B cell (primary cell): ENCODE data around the gene FIG4. TPM values are rescaled to one million over a fixed set of nuclear protein-coding genes. Genes with fewer than 3 reads are reported as not detected.

Source experiments
- ATAC-seq: fragments of 200-7000 bp; cut with Tn5 transposase; one replicate; pipeline ENCODE4 v1.10.0; 2021; ENCODE audit warnings: low read depth, mild to moderate bottlenecking, moderate number of reproducible peaks, moderate library complexity
- CTCF ChIA-PET: fragments of 350-600 bp; sonication (Branson Sonifier 250); formaldehyde crosslinking; loops from one replicate; lab custom pipeline; 2021; ENCODE audit warnings: antibody characterized with exemption, inconsistent platforms; lab: Charles Lee
- POLR2A ChIA-PET: fragments of 350-600 bp; sonication (Branson Sonifier 250); formaldehyde crosslinking; loops from one replicate; lab custom pipeline; 2021; ENCODE audit warnings: antibody characterized with exemption; lab: Charles Lee
- DNase-seq: peaks from one replicate; pipeline ENCODE4 v3.0.0; 2013
- H2AFZ ChIP-seq: 2 replicates; pipeline ENCODE4 v1.6.1; 2012; ENCODE audit warnings: mild to moderate bottlenecking, low read depth, low read length; ENCODE audit not compliant: insufficient read depth, poor library complexity, severe bottlenecking
- H3K27ac ChIP-seq, 2 donors: 1 replicate in 1 of 2; 2 replicates in 1 of 2; pipeline ENCODE4 v1.5.1; 2012 to 2013; ENCODE audit warnings: low read length in 2 of 2, mild to moderate bottlenecking in 2 of 2, moderate library complexity in 1 of 2
- H3K27me3 ChIP-seq, 4 experiments: fragments of 200-600 bp in 1 of 4; sonication (generic) in 1 of 4; replicated peaks in 1 of 4; 1 replicate in 2 of 4; 2 replicates in 2 of 4; pipeline versions ENCODE4 v1.6.1 to v1.7.0; 2013 to 2016; ENCODE audit warnings: low read length in 3 of 4, mild to moderate bottlenecking in 2 of 4, mixed read lengths in 1 of 4, moderate library complexity in 1 of 4; ENCODE audit not compliant: insufficient read depth in 4 of 4, control insufficient read depth in 3 of 4; ENCODE audit errors: control extremely low read depth in 1 of 4
- H3K36me3 ChIP-seq, 2 experiments: replicated peaks in 1 of 2; 1 replicate in 1 of 2; 2 replicates in 1 of 2; pipeline versions ENCODE4 v1.6.1 to v1.7.1; 2013; ENCODE audit warnings: low read length in 1 of 2; ENCODE audit not compliant: insufficient read depth in 2 of 2, control insufficient read depth in 1 of 2; ENCODE audit errors: control extremely low read depth in 1 of 2, extremely low read depth in 1 of 2
- H3K4me1 ChIP-seq, 2 donors: fragments of 200-600 bp in 1 of 2; sonication (generic) in 1 of 2; 1 replicate in 1 of 2; 2 replicates in 1 of 2; pipeline versions ENCODE4 v1.5.1 to v1.6.1; 2013 to 2017; ENCODE audit warnings: low read length in 2 of 2; ENCODE audit not compliant: control insufficient read depth in 2 of 2, insufficient read depth in 2 of 2
- H3K4me2 ChIP-seq: replicated peaks from 2 replicates; pipeline ENCODE3; 2012; ENCODE audit warnings: mild to moderate bottlenecking, low read depth, low read length; ENCODE audit not compliant: poor library complexity, severe bottlenecking
- H3K4me3 ChIP-seq, 5 experiments: fragments of 200-600 bp in 1 of 5; sonication (generic) in 1 of 5; 1 replicate in 3 of 5; 2 replicates in 2 of 5; pipeline versions ENCODE4 v1.5.1 to v1.7.0; 2011 to 2016; ENCODE audit warnings: low read length in 4 of 5, mild to moderate bottlenecking in 4 of 5, low read depth in 2 of 5, control low read depth in 1 of 5, moderate library complexity in 1 of 5; ENCODE audit not compliant: insufficient read depth in 1 of 5; ENCODE audit errors: control extremely low read depth in 1 of 5, extremely low read depth in 1 of 5
- H3K79me2 ChIP-seq: fragments of 200-600 bp; sonication (generic); one replicate; pipeline ENCODE4 v1.6.0; 2016; ENCODE audit warnings: low read length; ENCODE audit not compliant: control insufficient read depth, insufficient read depth
- H3K9ac ChIP-seq: fragments of 200-600 bp; sonication (generic); 2 replicates; pipeline ENCODE4 v1.6.1; 2017; ENCODE audit warnings: mild to moderate bottlenecking, low read length, moderate library complexity
- H3K9me3 ChIP-seq, 3 donors: one replicate each; pipeline versions ENCODE4 v1.6.1 to v1.7.1; 2013; ENCODE audit warnings: low read length in 2 of 3; ENCODE audit not compliant: control insufficient read depth in 2 of 3, insufficient read depth in 1 of 3; ENCODE audit errors: control extremely low read depth in 1 of 3
- H4K20me1 ChIP-seq: 2 replicates; pipeline ENCODE4 v1.6.0; 2012; ENCODE audit warnings: mild to moderate bottlenecking, low read length; ENCODE audit not compliant: insufficient read depth, control insufficient read depth, poor library complexity, severe bottlenecking
- H3K27ac Mint-ChIP-seq: one replicate; pipeline ENCODE4 v1.8.0; 2021; ENCODE audit warnings: mixed read lengths
- H3K27me3 Mint-ChIP-seq: one replicate; pipeline ENCODE4 v1.8.0; 2021; ENCODE audit warnings: mixed read lengths
- H3K4me1 Mint-ChIP-seq: one replicate; pipeline ENCODE4 v1.8.0; 2021; ENCODE audit warnings: mixed read lengths
- H3K4me3 Mint-ChIP-seq: one replicate; pipeline ENCODE4 v1.8.0; 2021; ENCODE audit warnings: mixed read lengths
- H3K9me3 Mint-ChIP-seq: one replicate; pipeline ENCODE4 v1.8.0; 2022; ENCODE audit warnings: mixed read lengths; ENCODE audit not compliant: insufficient read depth
- CTCF ChIP-seq: fragments of 200-600 bp; IDR thresholded peaks from one replicate; pipeline ENCODE4 v1.8.0; 2022; ENCODE audit warnings: antibody characterized with exemption, mild to moderate bottlenecking
- EZH2 ChIP-seq: IDR thresholded peaks from 2 replicates; pipeline ENCODE4 v1.6.1; 2012; ENCODE audit warnings: borderline replicate concordance, low read depth, mild to moderate bottlenecking, moderate library complexity, low read length; ENCODE audit not compliant: insufficient read depth, poor library complexity, severe bottlenecking
- WGBS: methylation state at CpG from one replicate; pipeline ENCODE4 v1.1.5; 2013; ENCODE audit warnings: missing lambda C conversion rate; ENCODE audit not compliant: insufficient coverage; 5-methylcytosine and 5-hydroxymethylcytosine counted together
- intact Hi-C: fragments of 100-400 bp; cut with micrococcal nuclease; formaldehyde crosslinking; loops from one replicate; pipeline ENCODE4 v1.10.0; 2022
- polyA plus RNA-seq: library from polyadenylated mRNA; depleted of rRNA; stranded (reverse); fragments of >200 nt; gene quantifications from 2 replicates; pipeline ENCODE4 v1.2.3, GENCODE V29; 2012
- total RNA-seq, 2 donors: library from RNA; stranded (reverse); fragments of 120-200 nt in 1 of 2; gene quantifications; 1 replicate in 1 of 2; 2 replicates in 1 of 2; pipeline versions ENCODE4 v1.2.3 to v1.2.4, GENCODE V29; 2013 to 2022

Gene FIG4
- total and polyA plus RNA-seq, 2 donors (not counting 1 experiment from before 2014, with no cell fraction given), result 28.2 to 31.5 TPM

DNA sequence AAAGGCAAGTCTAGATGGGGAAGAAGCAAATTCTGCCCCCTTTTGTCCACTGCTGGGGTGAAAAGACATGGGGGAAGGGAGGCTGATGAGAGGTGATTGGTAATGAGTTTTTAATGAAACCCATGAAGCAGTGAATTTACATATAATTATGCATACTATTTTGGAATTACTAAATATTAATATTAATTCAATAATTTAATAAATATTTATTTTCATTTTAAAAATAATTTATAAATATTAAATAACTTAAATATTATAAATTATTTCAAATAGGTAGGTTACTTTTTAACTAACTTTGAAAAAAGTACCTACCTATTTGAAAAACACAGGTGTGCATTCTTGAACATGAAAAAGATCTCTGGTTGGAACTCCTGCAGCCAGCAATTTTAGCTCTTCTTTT is 148.9 kb downstream of the FIG4 start:
- Histone ChIP-seq H3K4me2 (no peak overlapping the region), H3K9ac (no peak overlapping the region), H3K36me3 (no peaks in the 10 kb centered on the region), H3K4me1 (no peaks in the 10 kb centered on the region), H3K79me2 (no peaks in the 10 kb centered on the region), H2AFZ (no peak overlapping the region), H3K27me3 (no peaks in the 10 kb centered on the region), H3K9me3 (no peaks in the 10 kb centered on the region), H3K27ac (no peak overlapping the region), H3K4me3 (no peak overlapping the region), H4K20me1 (no peaks in the 10 kb centered on the region)
- Mint-ChIP-seq H3K4me1 (no peaks in the 10 kb centered on the region), H3K4me3 (no peak overlapping the region), H3K27ac (no peak overlapping the region), H3K27me3 (no peaks in the 10 kb centered on the region), H3K9me3 (no peaks in the 10 kb centered on the region)
- ChIA-PET CTCF (no interaction called here), POLR2A (no interaction called here)
- TF ChIP-seq EZH2 (no peak), CTCF (no peak)
- intact Hi-C loops, result loop anchor here (10.0 kb wide), 1 partner anchor 55 kb away; no protein-coding TSS in a partner anchor
- no peak for DNase-seq
- no peak for ATAC-seq

DNA sequence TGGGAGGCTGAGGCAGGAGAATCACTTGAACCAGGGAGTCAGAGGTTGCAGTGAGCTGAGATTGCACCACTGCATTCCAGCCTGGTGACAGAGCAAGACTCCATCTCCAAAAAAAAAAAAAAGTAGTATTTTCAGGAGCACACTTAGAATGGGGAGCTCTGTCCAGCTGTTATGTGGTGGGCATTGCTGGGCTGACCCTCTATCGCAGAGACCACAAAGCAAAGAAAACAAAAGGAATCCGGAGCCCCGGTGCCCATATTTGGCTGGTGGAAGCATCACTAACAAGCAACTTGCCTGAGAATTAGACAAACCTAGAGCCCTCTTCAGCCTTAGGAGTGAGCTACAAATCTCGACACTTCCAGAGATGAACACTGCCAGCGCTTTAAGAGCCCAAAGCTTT is 149.7 kb downstream of the FIG4 start:
- no peaks in the 10 kb centered on the region for H3K27me3 ChIP-seq
- intact Hi-C loops, result loop anchor here (10.0 kb wide), 1 partner anchor 54 kb away; no protein-coding TSS in a partner anchor
- WGBS, result 98% methylated on average over 5 of the region's 5 CpGs
- H3K4me3 ChIP-seq, result no peak overlapping the region
- ATAC-seq, result no peak
- no peak overlapping the region for H3K27ac ChIP-seq
- H3K4me2 ChIP-seq, result no peak overlapping the region
- Mint-ChIP-seq H3K9me3 (no peaks in the 10 kb centered on the region), H3K27me3 (no peaks in the 10 kb centered on the region), H3K4me1 (no peaks in the 10 kb centered on the region), H3K4me3 (no peak overlapping the region), H3K27ac (no peak overlapping the region)
- H3K4me1 ChIP-seq, result no peaks in the 10 kb centered on the region
- H3K79me2 ChIP-seq, result no peaks in the 10 kb centered on the region
- no peaks in the 10 kb centered on the region for H3K36me3 ChIP-seq
- ChIA-PET CTCF (interaction anchor here (1.0 kb wide), 1 partner anchor 199 kb away, joined by 3 read pairs; no protein-coding TSS in a partner anchor), POLR2A (no interaction called here)
- TF ChIP-seq CTCF (no peak), EZH2 (no peak)
- no peak overlapping the region for H2AFZ ChIP-seq
- no peak overlapping the region for H3K9ac ChIP-seq
- no peaks in the 10 kb centered on the region for H3K9me3 ChIP-seq
- DNase-seq, result no peak
- no peaks in the 10 kb centered on the region for H4K20me1 ChIP-seq
